Measurements from ENCODE around the gene SDK1.

DNA sequence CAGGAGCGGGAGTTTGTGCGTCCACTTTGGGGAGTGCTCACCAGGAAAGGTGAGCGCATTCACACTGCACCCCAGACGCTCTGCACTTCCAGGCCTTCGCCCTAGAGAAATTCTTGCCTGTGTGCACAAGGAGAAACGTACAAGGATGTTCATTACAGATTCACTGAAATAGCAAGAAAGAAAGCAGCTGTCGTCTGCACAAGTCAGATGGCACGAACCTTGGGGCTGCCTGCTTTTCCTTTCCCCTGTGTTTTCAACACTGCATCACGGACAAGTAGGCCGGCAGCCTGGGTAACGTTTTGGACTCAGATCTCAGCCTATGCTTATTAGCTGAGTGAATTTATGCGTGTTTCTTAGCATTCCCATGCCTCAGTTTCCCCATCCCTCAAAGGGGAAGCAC lies 834.2 kb downstream of the SDK1 start:
- no peak for TF ChIP-seq POLR2AphosphoS5 (IDR thresholded peaks at IDR 0.05; ENCODE audit: low read depth, low read length)
- TF ChIP-seq POLR2A (IDR thresholded peaks at IDR 0.05; ENCODE audit: control extremely low read depth in 1 of 2, low read depth in 2 of 2, low read length in 2 of 2), result no peak
- no peak for TF ChIP-seq EP300 (IDR thresholded peaks at IDR 0.05; ENCODE audit: borderline replicate concordance in 1 of 2, low read depth in 2 of 2, low read length in 2 of 2)
- no peak for TF ChIP-seq TAF1 (IDR thresholded peaks at IDR 0.05; ENCODE audit: low read depth, low read length)
